ENCODE results near the gene ACSL4.
A peak's percentile ranks its signal among the peaks of the same experiment; 100 is the strongest.

Gene ACSL4

DNA sequence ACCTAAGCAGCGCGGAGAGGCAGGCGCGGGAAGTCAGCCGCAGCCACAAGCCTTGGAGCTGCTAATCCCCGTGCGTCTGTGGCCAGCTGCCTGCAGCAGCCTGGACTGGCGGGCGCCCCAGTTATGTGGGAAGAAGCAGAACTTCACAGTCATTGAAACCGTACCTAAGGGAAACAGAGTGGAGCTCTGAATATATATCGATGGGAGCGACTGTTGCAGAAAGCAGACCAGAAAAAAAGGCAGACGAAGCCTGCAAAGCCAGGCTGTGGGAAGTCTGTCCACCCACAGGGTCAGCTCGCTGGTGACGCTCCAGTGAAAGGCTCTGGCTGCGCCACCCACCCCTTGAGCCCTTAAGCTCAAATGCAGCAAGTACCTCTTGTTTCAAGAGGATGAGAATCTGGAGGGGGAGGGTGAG is 132.8 kb downstream of the ACSL4 start:
- ATAC-seq = peak; percentile 48; the same call in 2 of the 3 replicates
- TF ChIP-seq, protein P1, sequence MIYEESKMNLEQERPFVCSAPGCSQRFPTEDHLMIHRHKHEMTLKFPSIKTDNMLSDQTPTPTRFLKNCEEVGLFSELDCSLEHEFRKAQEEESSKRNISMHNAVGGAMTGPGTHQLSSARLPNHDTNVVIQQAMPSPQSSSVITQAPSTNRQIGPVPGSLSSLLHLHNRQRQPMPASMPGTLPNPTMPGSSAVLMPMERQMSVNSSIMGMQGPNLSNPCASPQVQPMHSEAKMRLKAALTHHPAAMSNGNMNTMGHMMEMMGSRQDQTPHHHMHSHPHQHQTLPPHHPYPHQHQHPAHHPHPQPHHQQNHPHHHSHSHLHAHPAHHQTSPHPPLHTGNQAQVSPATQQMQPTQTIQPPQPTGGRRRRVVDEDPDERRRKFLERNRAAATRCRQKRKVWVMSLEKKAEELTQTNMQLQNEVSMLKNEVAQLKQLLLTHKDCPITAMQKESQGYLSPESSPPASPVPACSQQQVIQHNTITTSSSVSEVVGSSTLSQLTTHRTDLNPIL (CRISPR knock-in tag; IDR thresholded peaks at IDR 0.05; ENCODE audit: low read depth) = no peak
- no peak for TF ChIP-seq ESRRG (CRISPR knock-in tag; IDR thresholded peaks at IDR 0.05)

DNA sequence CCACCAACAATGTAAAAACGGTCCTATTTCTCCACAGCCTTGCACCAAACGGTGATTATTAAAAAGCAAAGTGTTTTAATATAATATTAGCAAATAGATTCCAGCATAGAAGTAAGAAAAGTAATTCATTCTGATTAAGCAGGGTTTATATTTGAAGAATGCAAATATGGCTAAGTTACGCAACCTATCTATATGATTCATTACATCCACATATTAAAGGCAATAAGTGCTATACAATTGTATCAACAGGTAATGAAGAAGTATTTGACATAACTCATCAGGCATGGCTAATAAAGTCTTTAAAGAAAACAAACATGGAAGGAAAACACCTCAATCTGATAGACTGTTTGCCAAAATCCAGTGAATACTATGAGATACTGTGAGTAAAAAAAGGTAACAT is 137.0 kb downstream of the ACSL4 start:
- no peak for TF ChIP-seq BACH2 (CRISPR knock-in tag; IDR thresholded peaks at IDR 0.05; ENCODE audit: borderline replicate concordance)
- TF ChIP-seq TOX (CRISPR knock-in tag; IDR thresholded peaks at IDR 0.05; ENCODE audit: borderline replicate concordance) = no peak
- TF ChIP-seq CSDC2 (CRISPR knock-in tag; IDR thresholded peaks at IDR 0.05) = no peak
- TF ChIP-seq, protein P2, sequence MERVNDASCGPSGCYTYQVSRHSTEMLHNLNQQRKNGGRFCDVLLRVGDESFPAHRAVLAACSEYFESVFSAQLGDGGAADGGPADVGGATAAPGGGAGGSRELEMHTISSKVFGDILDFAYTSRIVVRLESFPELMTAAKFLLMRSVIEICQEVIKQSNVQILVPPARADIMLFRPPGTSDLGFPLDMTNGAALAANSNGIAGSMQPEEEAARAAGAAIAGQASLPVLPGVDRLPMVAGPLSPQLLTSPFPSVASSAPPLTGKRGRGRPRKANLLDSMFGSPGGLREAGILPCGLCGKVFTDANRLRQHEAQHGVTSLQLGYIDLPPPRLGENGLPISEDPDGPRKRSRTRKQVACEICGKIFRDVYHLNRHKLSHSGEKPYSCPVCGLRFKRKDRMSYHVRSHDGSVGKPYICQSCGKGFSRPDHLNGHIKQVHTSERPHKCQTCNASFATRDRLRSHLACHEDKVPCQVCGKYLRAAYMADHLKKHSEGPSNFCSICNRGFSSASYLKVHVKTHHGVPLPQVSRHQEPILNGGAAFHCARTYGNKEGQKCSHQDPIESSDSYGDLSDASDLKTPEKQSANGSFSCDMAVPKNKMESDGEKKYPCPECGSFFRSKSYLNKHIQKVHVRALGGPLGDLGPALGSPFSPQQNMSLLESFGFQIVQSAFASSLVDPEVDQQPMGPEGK (CRISPR knock-in tag; IDR thresholded peaks at IDR 0.05; ENCODE audit: borderline replicate concordance) = no peak
- no peak for TF ChIP-seq GLIS3 (CRISPR knock-in tag; IDR thresholded peaks at IDR 0.05)
- TF ChIP-seq, protein P3, sequence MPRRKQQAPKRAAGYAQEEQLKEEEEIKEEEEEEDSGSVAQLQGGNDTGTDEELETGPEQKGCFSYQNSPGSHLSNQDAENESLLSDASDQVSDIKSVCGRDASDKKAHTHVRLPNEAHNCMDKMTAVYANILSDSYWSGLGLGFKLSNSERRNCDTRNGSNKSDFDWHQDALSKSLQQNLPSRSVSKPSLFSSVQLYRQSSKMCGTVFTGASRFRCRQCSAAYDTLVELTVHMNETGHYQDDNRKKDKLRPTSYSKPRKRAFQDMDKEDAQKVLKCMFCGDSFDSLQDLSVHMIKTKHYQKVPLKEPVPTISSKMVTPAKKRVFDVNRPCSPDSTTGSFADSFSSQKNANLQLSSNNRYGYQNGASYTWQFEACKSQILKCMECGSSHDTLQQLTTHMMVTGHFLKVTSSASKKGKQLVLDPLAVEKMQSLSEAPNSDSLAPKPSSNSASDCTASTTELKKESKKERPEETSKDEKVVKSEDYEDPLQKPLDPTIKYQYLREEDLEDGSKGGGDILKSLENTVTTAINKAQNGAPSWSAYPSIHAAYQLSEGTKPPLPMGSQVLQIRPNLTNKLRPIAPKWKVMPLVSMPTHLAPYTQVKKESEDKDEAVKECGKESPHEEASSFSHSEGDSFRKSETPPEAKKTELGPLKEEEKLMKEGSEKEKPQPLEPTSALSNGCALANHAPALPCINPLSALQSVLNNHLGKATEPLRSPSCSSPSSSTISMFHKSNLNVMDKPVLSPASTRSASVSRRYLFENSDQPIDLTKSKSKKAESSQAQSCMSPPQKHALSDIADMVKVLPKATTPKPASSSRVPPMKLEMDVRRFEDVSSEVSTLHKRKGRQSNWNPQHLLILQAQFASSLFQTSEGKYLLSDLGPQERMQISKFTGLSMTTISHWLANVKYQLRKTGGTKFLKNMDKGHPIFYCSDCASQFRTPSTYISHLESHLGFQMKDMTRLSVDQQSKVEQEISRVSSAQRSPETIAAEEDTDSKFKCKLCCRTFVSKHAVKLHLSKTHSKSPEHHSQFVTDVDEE (CRISPR knock-in tag; IDR thresholded peaks at IDR 0.05) = no peak
- TF ChIP-seq OSR1 (CRISPR knock-in tag; IDR thresholded peaks at IDR 0.05) = no peak
- TF ChIP-seq TCF4 (CRISPR knock-in tag; IDR thresholded peaks at IDR 0.05; ENCODE audit: borderline replicate concordance) = no peak
- TF ChIP-seq, protein P4, sequence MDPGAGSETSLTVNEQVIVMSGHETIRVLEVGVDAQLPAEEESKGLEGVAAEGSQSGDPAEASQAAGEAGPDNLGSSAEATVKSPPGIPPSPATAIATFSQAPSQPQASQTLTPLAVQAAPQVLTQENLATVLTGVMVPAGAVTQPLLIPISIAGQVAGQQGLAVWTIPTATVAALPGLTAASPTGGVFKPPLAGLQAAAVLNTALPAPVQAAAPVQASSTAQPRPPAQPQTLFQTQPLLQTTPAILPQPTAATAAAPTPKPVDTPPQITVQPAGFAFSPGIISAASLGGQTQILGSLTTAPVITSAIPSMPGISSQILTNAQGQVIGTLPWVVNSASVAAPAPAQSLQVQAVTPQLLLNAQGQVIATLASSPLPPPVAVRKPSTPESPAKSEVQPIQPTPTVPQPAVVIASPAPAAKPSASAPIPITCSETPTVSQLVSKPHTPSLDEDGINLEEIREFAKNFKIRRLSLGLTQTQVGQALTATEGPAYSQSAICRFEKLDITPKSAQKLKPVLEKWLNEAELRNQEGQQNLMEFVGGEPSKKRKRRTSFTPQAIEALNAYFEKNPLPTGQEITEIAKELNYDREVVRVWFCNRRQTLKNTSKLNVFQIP (CRISPR knock-in tag; IDR thresholded peaks at IDR 0.05; ENCODE audit: borderline replicate concordance, low read depth) = no peak
- no peak for TF ChIP-seq ZNF70 (CRISPR knock-in tag; IDR thresholded peaks at IDR 0.05)
- TF ChIP-seq ZNF8 (CRISPR knock-in tag; IDR thresholded peaks at IDR 0.05) = no peak
- TF ChIP-seq SNAI2 (CRISPR knock-in tag; IDR thresholded peaks at IDR 0.05) = no peak
- ATAC-seq = no peak

Measured in SK-N-SH treated with all-trans-retinoic acid at 6 μM for 48 hours (cell line).